Fibroblast of lung (primary cell): ENCODE results near the gene SORL1. TPM values are rescaled to one million over a fixed set of nuclear protein-coding genes. Genes with fewer than 3 reads are reported as not detected.

ENCODE experiments used
- DNase-seq, 2 donors: peaks; one replicate each; pipeline versions ENCODE4 v3.0.0 to v3.0.0-alpha.2; 2010; ENCODE audit warnings: low read depth in 2 of 2
- H2AFZ ChIP-seq: 2 replicates; pipeline ENCODE4 v1.5.1; 2012; ENCODE audit warnings: low read length, control low read depth, inconsistent platforms
- H3K27ac ChIP-seq: 2 replicates; pipeline ENCODE4 v1.5.1; 2011; ENCODE audit warnings: low read length, control low read depth; ENCODE audit not compliant: insufficient read depth
- H3K27me3 ChIP-seq: 2 replicates; pipeline ENCODE4 v1.5.1; 2011; ENCODE audit warnings: mild to moderate bottlenecking, low read length; ENCODE audit not compliant: control insufficient read depth, insufficient read depth
- H3K36me3 ChIP-seq: 2 replicates; pipeline ENCODE4 v1.5.1; 2011; ENCODE audit warnings: low read length; ENCODE audit not compliant: control insufficient read depth, insufficient read depth
- H3K4me1 ChIP-seq: 2 replicates; pipeline ENCODE4 v1.5.1; 2011; ENCODE audit warnings: low read length; ENCODE audit not compliant: control insufficient read depth, insufficient read depth; ENCODE audit errors: extremely low read depth
- H3K4me2 ChIP-seq: 2 replicates; pipeline ENCODE4 v1.5.1; 2011; ENCODE audit warnings: low read length, control low read depth; ENCODE audit not compliant: insufficient read depth; ENCODE audit errors: extremely low read depth
- H3K4me3 ChIP-seq, 4 experiments: fragments of 200-600 bp in 1 of 4; sonication (generic) in 1 of 4; replicated peaks in 1 of 4; 2 replicates each; pipeline ENCODE4 v1.5.1; 2011 to 2016; ENCODE audit warnings: low read length in 4 of 4, low read depth in 3 of 4, mild to moderate bottlenecking in 3 of 4, control low read depth in 2 of 4, inconsistent platforms in 1 of 4, mixed read lengths in 1 of 4; ENCODE audit not compliant: insufficient read depth in 1 of 4; ENCODE audit errors: control extremely low read depth in 1 of 4
- H3K79me2 ChIP-seq: 2 replicates; pipeline ENCODE4 v1.5.1; 2012; ENCODE audit warnings: mild to moderate bottlenecking, low read length, inconsistent platforms; ENCODE audit not compliant: control insufficient read depth, insufficient read depth
- H3K9ac ChIP-seq: 2 replicates; pipeline ENCODE4 v1.5.1; 2011; ENCODE audit warnings: mild to moderate bottlenecking, low read length, control low read depth; ENCODE audit not compliant: insufficient read depth
- H3K9me3 ChIP-seq: 2 replicates; pipeline ENCODE4 v1.5.1; 2012; ENCODE audit warnings: low read depth, low read length; ENCODE audit not compliant: control insufficient read depth, insufficient read depth
- H4K20me1 ChIP-seq: 2 replicates; pipeline ENCODE4 v1.5.1; 2011; ENCODE audit warnings: low read length; ENCODE audit not compliant: control insufficient read depth, insufficient read depth; ENCODE audit errors: extremely low read depth
- EZH2 ChIP-seq: IDR thresholded peaks from 2 replicates; pipeline ENCODE4 v1.5.1; 2012; ENCODE audit warnings: low read length, control low read depth, mild to moderate bottlenecking; ENCODE audit errors: missing control alignments
- polyA plus RNA-seq, 2 donors: library from polyadenylated mRNA; depleted of rRNA in 1 of 2; stranded (reverse) in 1 of 2; unstranded in 1 of 2; fragments of >200 nt; gene quantifications; 2 replicates each; pipeline ENCODE4 v1.2.1, GENCODE V29; 2011 to 2012; ENCODE audit warnings: missing spikeins in 1 of 2
- total RNA-seq: library from RNA; depleted of rRNA; stranded (reverse); fragments of >200 nt; gene quantifications from 2 replicates; pipeline ENCODE4 v1.2.1, GENCODE V29; 2014
- TF ChIP-seq, protein P1 (sequence below), 2 donors: IDR thresholded peaks in 1 of 2; conservative IDR thresholded peaks in 1 of 2; 1 replicate in 1 of 2; 2 replicates in 1 of 2; pipeline ENCODE4 v1.5.1; 2011 to 2012; ENCODE audit warnings: low read length in 2 of 2, control low read depth in 1 of 2, inconsistent platforms in 1 of 2, low read depth in 1 of 2, mild to moderate bottlenecking in 1 of 2

Gene SORL1
- total and polyA plus RNA-seq, 2 donors (not counting 1 experiment from before 2014, with no cell fraction given) = 0.58 to 10.9 TPM

DNA sequence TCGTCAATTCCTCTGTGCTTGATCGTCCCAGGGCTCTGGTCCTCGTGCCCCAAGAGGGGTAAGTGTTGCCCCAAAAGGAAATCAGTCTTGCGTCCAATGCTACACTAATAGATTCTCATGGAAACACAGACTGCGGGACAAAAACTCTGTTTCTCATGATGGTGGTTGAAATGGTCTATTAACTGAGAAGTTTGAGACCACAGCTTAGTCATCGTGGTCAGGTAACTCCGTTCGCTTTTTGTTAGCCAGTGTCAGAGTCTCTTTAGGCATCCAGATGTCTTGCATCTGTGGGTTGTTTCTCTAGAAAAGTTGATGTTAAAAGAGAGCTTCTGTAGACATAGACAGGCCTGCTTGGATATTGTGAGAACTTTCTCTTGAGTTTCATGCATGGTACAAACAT is 105.2 kb downstream of the SORL1 start:
- Histone ChIP-seq H3K9me3 (no peaks in the 10 kb centered on the region), H3K27ac (no peak overlapping the region), H3K4me1 (no peaks in the 10 kb centered on the region), H3K4me2 (no peak overlapping the region), H3K36me3 (no peaks in the 10 kb centered on the region), H3K9ac (no peak overlapping the region), H4K20me1 (no peaks in the 10 kb centered on the region), H3K4me3 (no peak overlapping the region), H3K27me3 (no peaks in the 10 kb centered on the region), H2AFZ (no peak overlapping the region), H3K79me2 (no peaks in the 10 kb centered on the region)
- TF ChIP-seq, protein P1, sequence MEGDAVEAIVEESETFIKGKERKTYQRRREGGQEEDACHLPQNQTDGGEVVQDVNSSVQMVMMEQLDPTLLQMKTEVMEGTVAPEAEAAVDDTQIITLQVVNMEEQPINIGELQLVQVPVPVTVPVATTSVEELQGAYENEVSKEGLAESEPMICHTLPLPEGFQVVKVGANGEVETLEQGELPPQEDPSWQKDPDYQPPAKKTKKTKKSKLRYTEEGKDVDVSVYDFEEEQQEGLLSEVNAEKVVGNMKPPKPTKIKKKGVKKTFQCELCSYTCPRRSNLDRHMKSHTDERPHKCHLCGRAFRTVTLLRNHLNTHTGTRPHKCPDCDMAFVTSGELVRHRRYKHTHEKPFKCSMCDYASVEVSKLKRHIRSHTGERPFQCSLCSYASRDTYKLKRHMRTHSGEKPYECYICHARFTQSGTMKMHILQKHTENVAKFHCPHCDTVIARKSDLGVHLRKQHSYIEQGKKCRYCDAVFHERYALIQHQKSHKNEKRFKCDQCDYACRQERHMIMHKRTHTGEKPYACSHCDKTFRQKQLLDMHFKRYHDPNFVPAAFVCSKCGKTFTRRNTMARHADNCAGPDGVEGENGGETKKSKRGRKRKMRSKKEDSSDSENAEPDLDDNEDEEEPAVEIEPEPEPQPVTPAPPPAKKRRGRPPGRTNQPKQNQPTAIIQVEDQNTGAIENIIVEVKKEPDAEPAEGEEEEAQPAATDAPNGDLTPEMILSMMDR (conservative IDR thresholded peaks at IDR 0.05 in 1 of 2, IDR thresholded peaks at IDR 0.05 in 1 of 2; ENCODE audit: low read depth in 1 of 2, low read length in 2 of 2) = no peak
- no peak for TF ChIP-seq EZH2
- DNase-seq = peak in 1 of 2 donors; percentile 73

DNA sequence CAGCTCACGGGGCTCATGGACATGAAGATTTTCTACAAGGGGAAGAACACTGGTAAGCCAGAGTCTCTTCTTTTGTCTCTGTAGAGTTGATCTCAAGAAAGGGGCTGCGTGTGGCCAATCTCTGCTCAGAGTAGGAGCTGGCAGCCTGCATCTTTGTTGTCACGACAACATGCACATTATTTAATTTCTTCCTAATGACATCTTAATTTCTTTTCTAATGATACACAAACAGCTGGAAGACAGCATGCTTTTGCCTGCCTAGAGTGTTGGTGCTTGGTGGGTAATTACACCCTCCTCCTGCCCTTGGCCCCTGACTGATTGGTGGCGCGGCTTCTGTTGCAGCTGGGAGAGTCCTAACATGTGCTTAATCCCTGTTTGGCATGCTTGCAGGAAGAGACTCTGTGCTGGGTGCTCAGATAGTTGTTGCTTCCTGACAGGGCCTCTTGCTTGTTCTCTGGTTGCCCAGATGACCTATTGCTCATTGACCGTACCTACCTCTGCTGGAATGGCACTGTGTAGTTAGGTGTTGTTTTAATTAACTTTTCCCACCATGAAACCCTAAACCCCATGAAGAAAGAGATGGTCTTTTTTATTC is 107.6 kb downstream of the SORL1 start:
- TF ChIP-seq EZH2 = no peak
- TF ChIP-seq, protein P1 (conservative IDR thresholded peaks at IDR 0.05 in 1 of 2, IDR thresholded peaks at IDR 0.05 in 1 of 2; ENCODE audit: low read depth in 1 of 2, low read length in 2 of 2) = no peak
- no peaks in the 10 kb centered on the region for H3K36me3 ChIP-seq
- H3K4me1 ChIP-seq = no peaks in the 10 kb centered on the region
- no peaks in the 10 kb centered on the region for H4K20me1 ChIP-seq
- DNase-seq = no peak
- H3K4me3 ChIP-seq = no peak overlapping the region
- H3K4me2 ChIP-seq = no peak overlapping the region
- no peak overlapping the region for H3K9ac ChIP-seq
- H3K79me2 ChIP-seq = no peaks in the 10 kb centered on the region
- no peak overlapping the region for H3K27ac ChIP-seq
- H3K9me3 ChIP-seq = no peaks in the 10 kb centered on the region
- H2AFZ ChIP-seq = no peak overlapping the region
- no peaks in the 10 kb centered on the region for H3K27me3 ChIP-seq

DNA sequence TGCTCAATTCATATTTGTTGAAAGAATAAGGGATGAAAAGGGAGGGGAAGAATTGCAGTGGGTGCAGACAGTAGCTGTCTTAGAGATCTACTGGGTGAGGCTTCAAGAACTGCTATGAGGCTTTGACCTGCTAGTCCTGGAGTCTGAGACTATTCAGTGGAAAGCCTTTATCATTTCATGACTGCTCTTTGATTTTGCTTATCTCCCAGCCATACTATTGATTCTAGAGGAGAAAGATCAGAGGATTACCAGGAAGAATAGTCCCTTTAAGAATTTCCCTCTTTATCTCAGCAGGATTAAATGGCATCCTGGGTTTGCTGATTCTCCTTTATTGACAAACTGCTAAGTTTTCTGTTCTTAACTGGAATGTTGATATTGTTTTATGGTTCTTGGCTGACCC is 108.1 kb downstream of the SORL1 start:
- H3K36me3 ChIP-seq = no peaks in the 10 kb centered on the region
- no peak for DNase-seq
- H3K4me3 ChIP-seq = no peak overlapping the region
- H3K79me2 ChIP-seq = no peaks in the 10 kb centered on the region
- no peaks in the 10 kb centered on the region for H4K20me1 ChIP-seq
- H2AFZ ChIP-seq = no peak overlapping the region
- H3K27ac ChIP-seq = no peak overlapping the region
- H3K27me3 ChIP-seq = no peaks in the 10 kb centered on the region
- TF ChIP-seq, protein P1 (conservative IDR thresholded peaks at IDR 0.05 in 1 of 2, IDR thresholded peaks at IDR 0.05 in 1 of 2; ENCODE audit: low read depth in 1 of 2, low read length in 2 of 2) = no peak
- TF ChIP-seq EZH2 = no peak
- no peaks in the 10 kb centered on the region for H3K4me1 ChIP-seq
- H3K4me2 ChIP-seq = no peak overlapping the region
- no peak overlapping the region for H3K9ac ChIP-seq
- no peaks in the 10 kb centered on the region for H3K9me3 ChIP-seq
